NCI-H1417 treated with DMSO at 0.1 percent for 48 hours (cell line): ENCODE measurements around the gene MEIOB.
A peak's percentile ranks its signal among the peaks of the same experiment; 100 is the strongest.
"Not testable (repeated sequence)": the region's sequence is repeated elsewhere in the genome, so short reads cannot be mapped to it uniquely, and the experiment has no call there.

Experiments
- DNase-seq: peaks from one replicate; lab custom pipeline; 2025; lab: John Stamatoyannopoulos, UW

Gene MEIOB

GRCh38 chr16:1871974-1872635 lies at the start of gene MEIOB:
Gene MEIOB (minus strand): TSS chr16:1872164. CDS start chr16:1868175, 3,989 bp downstream.
- DNase-seq, result no peak

- no peak for DNase-seq
These were observed 48.8 kb upstream of the MEIOB start for GRCh38 chr16:1920727-1921171.

- not testable (repeated sequence) for DNase-seq
These were observed 48.2 kb upstream of the MEIOB start for GRCh38 chr16:1920122-1920521.

- no peak for DNase-seq
These were observed 47.5 kb upstream of the MEIOB start for GRCh38 chr16:1919327-1919998.

- DNase-seq, result no peak
These were observed 46.7 kb upstream of the MEIOB start, which contains the start of gene HS3ST6 for GRCh38 chr16:1918351-1919326. Gene HS3ST6 (minus strand): TSS chr16:1918415. CDS start chr16:1918323, 92 bp downstream.

GRCh38 chr16:1917665-1918350 lies 45.8 kb upstream of the MEIOB start:
- DNase-seq, result no peak

GRCh38 chr16:1917056-1917664 lies 45.2 kb upstream of the MEIOB start:
- no peak for DNase-seq

GRCh38 chr16:1916640-1916990 lies 44.7 kb upstream of the MEIOB start:
- DNase-seq, result no peak

GRCh38 chr16:1915732-1916639 lies 44.0 kb upstream of the MEIOB start:
- DNase-seq, result no peak

- no peak for DNase-seq
These were observed 43.0 kb upstream of the MEIOB start for GRCh38 chr16:1914988-1915387.

GRCh38 chr16:1914084-1914608 lies 42.2 kb upstream of the MEIOB start:
- DNase-seq, result no peak

GRCh38 chr16:1913327-1914083 lies 41.5 kb upstream of the MEIOB start:
- DNase-seq, result peak; percentile 31

GRCh38 chr16:1912215-1912543 lies 40.2 kb upstream of the MEIOB start:
- DNase-seq, result no peak

GRCh38 chr16:1911467-1912214 lies 39.7 kb upstream of the MEIOB start:
- no peak for DNase-seq

GRCh38 chr16:1909561-1910231 lies 37.7 kb upstream of the MEIOB start:
- peak; percentile 5 for DNase-seq

GRCh38 chr16:1908983-1909382 lies 37.0 kb upstream of the MEIOB start:
- no peak for DNase-seq

- no peak for DNase-seq
These were observed 36.2 kb upstream of the MEIOB start for GRCh38 chr16:1908184-1908583.

GRCh38 chr16:1907226-1907860 lies 35.4 kb upstream of the MEIOB start:
- DNase-seq, result no peak
